ENCODE measurements around the gene EGLN3. TPM values are rescaled to one million over a fixed set of nuclear protein-coding genes. Genes with fewer than 3 reads are reported as not detected.

Gene EGLN3
- total RNA-seq, 1 donor = 0.18 TPM

- no peak overlapping the region for H3K4me3 ChIP-seq (ENCODE audit: low read depth, low read length)
- no peak for DNase-seq (ENCODE audit: low read depth)
- TF ChIP-seq CTCF (IDR thresholded peaks at IDR 0.05; ENCODE audit: insufficient read depth, low read length) = no peak
These were observed 12.5 kb downstream of the EGLN3 start for GRCh38 chr14:33938131-33938949.

GRCh38 chr14:33936391-33936790 is 14.5 kb downstream of the EGLN3 start:
- DNase-seq (ENCODE audit: low read depth) = no peak
- TF ChIP-seq CTCF (IDR thresholded peaks at IDR 0.05; ENCODE audit: insufficient read depth, low read length) = no peak
- no peak overlapping the region for H3K4me3 ChIP-seq (ENCODE audit: low read depth, low read length)

- DNase-seq (ENCODE audit: low read depth) = no peak
- TF ChIP-seq CTCF (IDR thresholded peaks at IDR 0.05; ENCODE audit: insufficient read depth, low read length) = no peak
- H3K4me3 ChIP-seq (ENCODE audit: low read depth, low read length) = no peak overlapping the region
These were observed 15.9 kb downstream of the EGLN3 start for GRCh38 chr14:33934938-33935337.

GRCh38 chr14:33934043-33934750 is 16.7 kb downstream of the EGLN3 start:
- no peak for TF ChIP-seq CTCF (IDR thresholded peaks at IDR 0.05; ENCODE audit: insufficient read depth, low read length)
- DNase-seq (ENCODE audit: low read depth) = no peak
- no peak overlapping the region for H3K4me3 ChIP-seq (ENCODE audit: low read depth, low read length)

GRCh38 chr14:33933386-33933933 is 17.4 kb downstream of the EGLN3 start:
- DNase-seq (ENCODE audit: low read depth) = peak; percentile 31
- TF ChIP-seq CTCF (IDR thresholded peaks at IDR 0.05; ENCODE audit: insufficient read depth, low read length) = no peak
- no peak overlapping the region for H3K4me3 ChIP-seq (ENCODE audit: low read depth, low read length)

GRCh38 chr14:33932576-33933345 is 18.1 kb downstream of the EGLN3 start:
- no peak for TF ChIP-seq CTCF (IDR thresholded peaks at IDR 0.05; ENCODE audit: insufficient read depth, low read length)
- no peak overlapping the region for H3K4me3 ChIP-seq (ENCODE audit: low read depth, low read length)
- DNase-seq (ENCODE audit: low read depth) = no peak

Data from fibroblast of the aortic adventitia (primary cell).